ENCODE data around the gene ACBD6. TPM values are rescaled to one million over a fixed set of nuclear protein-coding genes. Genes with fewer than 3 reads are reported as not detected.

The ACBD6 gene
- total RNA-seq, 1 donor from 2014 or later = 49.1 TPM

- no peaks in the 10 kb centered on the region for H3K9me3 Mint-ChIP-seq
- H3K27ac Mint-ChIP-seq = no peak overlapping the region
- TF ChIP-seq, protein P1, sequence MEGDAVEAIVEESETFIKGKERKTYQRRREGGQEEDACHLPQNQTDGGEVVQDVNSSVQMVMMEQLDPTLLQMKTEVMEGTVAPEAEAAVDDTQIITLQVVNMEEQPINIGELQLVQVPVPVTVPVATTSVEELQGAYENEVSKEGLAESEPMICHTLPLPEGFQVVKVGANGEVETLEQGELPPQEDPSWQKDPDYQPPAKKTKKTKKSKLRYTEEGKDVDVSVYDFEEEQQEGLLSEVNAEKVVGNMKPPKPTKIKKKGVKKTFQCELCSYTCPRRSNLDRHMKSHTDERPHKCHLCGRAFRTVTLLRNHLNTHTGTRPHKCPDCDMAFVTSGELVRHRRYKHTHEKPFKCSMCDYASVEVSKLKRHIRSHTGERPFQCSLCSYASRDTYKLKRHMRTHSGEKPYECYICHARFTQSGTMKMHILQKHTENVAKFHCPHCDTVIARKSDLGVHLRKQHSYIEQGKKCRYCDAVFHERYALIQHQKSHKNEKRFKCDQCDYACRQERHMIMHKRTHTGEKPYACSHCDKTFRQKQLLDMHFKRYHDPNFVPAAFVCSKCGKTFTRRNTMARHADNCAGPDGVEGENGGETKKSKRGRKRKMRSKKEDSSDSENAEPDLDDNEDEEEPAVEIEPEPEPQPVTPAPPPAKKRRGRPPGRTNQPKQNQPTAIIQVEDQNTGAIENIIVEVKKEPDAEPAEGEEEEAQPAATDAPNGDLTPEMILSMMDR (conservative IDR thresholded peaks at IDR 0.05) = no peak
- no peaks in the 10 kb centered on the region for H3K27me3 Mint-ChIP-seq
- no peak for DNase-seq (ENCODE audit: extremely low spot score, unreplicated experiment)
- H3K4me3 Mint-ChIP-seq = no peak overlapping the region
- peaks cover 17% of the 10 kb centered on the region for H3K36me3 Mint-ChIP-seq
- peaks cover 5% of the 10 kb centered on the region for H3K4me1 Mint-ChIP-seq (ENCODE audit: unreplicated experiment)
Observed at GRCh38 chr1:180282401-180283044, 219.9 kb downstream of the ACBD6 start.

DNA sequence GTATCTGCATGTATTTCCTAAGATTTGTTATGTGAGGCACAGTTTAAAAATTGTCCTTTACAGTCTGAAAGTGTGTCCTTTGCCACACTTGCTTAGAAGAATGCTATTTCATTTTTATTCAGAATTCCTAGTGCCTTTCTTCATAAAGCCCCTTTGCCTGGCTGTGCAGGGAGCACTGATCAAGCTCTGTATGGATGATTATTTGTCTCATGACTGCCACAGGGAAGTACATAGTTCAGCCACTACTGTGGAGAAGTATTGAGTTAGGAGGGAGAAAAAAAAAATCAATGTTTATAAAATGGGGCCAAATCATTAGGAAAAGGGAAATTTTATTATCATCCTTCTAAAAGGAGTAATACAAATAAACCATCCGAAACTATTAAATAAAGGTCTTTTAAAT, 220.9 kb downstream of the ACBD6 start:
- DNase-seq (ENCODE audit: extremely low spot score, unreplicated experiment) = no peak
- no peak overlapping the region for H3K27ac Mint-ChIP-seq
- H3K9me3 Mint-ChIP-seq = no peaks in the 10 kb centered on the region
- peaks cover 17% of the 10 kb centered on the region for H3K36me3 Mint-ChIP-seq
- H3K4me1 Mint-ChIP-seq (ENCODE audit: unreplicated experiment) = peaks cover 5% of the 10 kb centered on the region
- TF ChIP-seq, protein P1 (conservative IDR thresholded peaks at IDR 0.05) = no peak
- H3K4me3 Mint-ChIP-seq = no peak overlapping the region
- H3K27me3 Mint-ChIP-seq = no peaks in the 10 kb centered on the region

DNA sequence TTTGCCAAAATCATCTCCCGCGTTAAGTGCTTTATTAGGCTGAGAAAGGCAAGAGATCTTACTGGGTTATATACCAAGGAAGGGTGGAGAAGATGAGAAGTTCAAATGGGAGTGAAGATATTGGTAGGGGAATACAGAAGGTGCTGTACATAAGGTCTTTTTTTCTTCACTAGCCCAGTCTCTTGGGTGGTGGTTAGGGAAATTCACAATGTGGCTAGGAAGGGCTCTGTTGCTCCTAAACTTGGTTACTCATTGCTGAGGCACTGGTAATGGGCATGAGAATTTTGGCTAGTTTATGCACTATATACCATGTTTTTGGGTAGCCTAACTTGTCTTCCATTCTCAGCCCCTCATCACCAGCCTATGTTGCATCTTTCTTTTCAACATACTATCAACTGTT, 221.8 kb downstream of the ACBD6 start:
- H3K9me3 Mint-ChIP-seq = no peaks in the 10 kb centered on the region
- H3K27me3 Mint-ChIP-seq = no peaks in the 10 kb centered on the region
- DNase-seq (ENCODE audit: extremely low spot score, unreplicated experiment) = no peak
- TF ChIP-seq, protein P1 (conservative IDR thresholded peaks at IDR 0.05) = no peak
- no peak overlapping the region for H3K27ac Mint-ChIP-seq
- no peak overlapping the region for H3K4me3 Mint-ChIP-seq
- H3K36me3 Mint-ChIP-seq = peaks cover 17% of the 10 kb centered on the region
- peaks cover 5% of the 10 kb centered on the region for H3K4me1 Mint-ChIP-seq (ENCODE audit: unreplicated experiment)

DNA sequence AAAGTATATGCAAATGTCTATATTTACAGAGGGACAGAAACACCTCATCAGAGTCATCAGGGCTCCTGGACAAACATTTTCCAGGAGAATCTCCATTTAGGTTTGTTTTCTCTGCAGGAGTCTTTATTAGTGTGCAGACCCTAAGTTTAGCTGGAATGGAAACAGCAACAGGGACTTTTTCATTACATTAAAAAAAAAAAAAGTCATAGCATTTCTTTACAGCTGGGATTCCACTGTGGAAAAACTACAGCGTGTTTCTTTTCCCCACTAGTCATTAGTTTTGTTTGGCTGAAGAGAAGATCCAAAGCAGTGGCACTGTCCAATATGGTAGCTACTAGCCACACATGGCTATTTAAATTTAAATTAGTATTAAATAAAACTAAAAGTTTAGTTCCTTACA, 222.7 kb downstream of the ACBD6 start:
- H3K27ac Mint-ChIP-seq = no peak overlapping the region
- no peaks in the 10 kb centered on the region for H3K9me3 Mint-ChIP-seq
- DNase-seq (ENCODE audit: extremely low spot score, unreplicated experiment) = no peak
- TF ChIP-seq, protein P1 (conservative IDR thresholded peaks at IDR 0.05) = no peak
- peaks cover 18% of the 10 kb centered on the region for H3K36me3 Mint-ChIP-seq
- no peak overlapping the region for H3K4me3 Mint-ChIP-seq
- H3K27me3 Mint-ChIP-seq = no peaks in the 10 kb centered on the region
- H3K4me1 Mint-ChIP-seq (ENCODE audit: unreplicated experiment) = peaks cover 5% of the 10 kb centered on the region

GRCh38 chr1:180278596-180279395, 223.6 kb downstream of the ACBD6 start:
- no peak for DNase-seq (ENCODE audit: extremely low spot score, unreplicated experiment)
- H3K27ac Mint-ChIP-seq = no peak overlapping the region
- H3K4me3 Mint-ChIP-seq = no peak overlapping the region
- no peaks in the 10 kb centered on the region for H3K27me3 Mint-ChIP-seq
- peaks cover 5% of the 10 kb centered on the region for H3K4me1 Mint-ChIP-seq (ENCODE audit: unreplicated experiment)
- TF ChIP-seq, protein P1 (conservative IDR thresholded peaks at IDR 0.05) = no peak
- H3K36me3 Mint-ChIP-seq = peaks cover 18% of the 10 kb centered on the region
- H3K9me3 Mint-ChIP-seq = no peaks in the 10 kb centered on the region

Measured in type B pancreatic cell (in vitro differentiated cells).